K562 (cell line): ENCODE results near the gene RFX7. TPM values are rescaled to one million over a fixed set of nuclear protein-coding genes. Genes with fewer than 3 reads are reported as not detected.

Source experiments
- ATAC-seq: fragments of 200-7000 bp; cut with Tn5 transposase; 3 replicates; pipeline ENCODE4 v1.9.1; 2020; ENCODE audit warnings: moderate library complexity
- BruUV-seq: library from RNA; stranded (reverse); fragments of 400-500 nt; replicated peaks from 2 replicates; lab custom pipeline; 2021; lab: Mats Ljungman, UMichigan
- CTCF ChIA-PET: fragments of 300-600 bp; formaldehyde crosslinking; extraction: SDS; loops from one replicate; lab custom pipeline; 2021; ENCODE audit warnings: low intra/inter-chr PET ratio; lab: Yijun Ruan, JAX
- POLR2A ChIA-PET: fragments of 300-600, 350-650 bp; sonication (Branson Sonifier 250); formaldehyde crosslinking; extraction: SDS; loops from one replicate; lab custom pipeline; 2021; ENCODE audit warnings: antibody characterized with exemption, inconsistent platforms; lab: Yijun Ruan, JAX
- DNase-seq, 4 experiments: peaks; one replicate each; pipeline versions ENCODE4 v3.0.0 to v3.0.0-alpha.2; 2011 to 2018; ENCODE audit warnings: low spot score in 3 of 4, mixed read lengths in 3 of 4; ENCODE audit errors: extremely low read depth in 1 of 4
- FAIRE-seq: peaks from 2 replicates; lab custom pipeline; 2011; peaks lifted over from hg19 to GRCh38; lab: Jason Lieb, UNC
- H2AFZ ChIP-seq: 2 replicates; pipeline ENCODE4 v1.6.0; 2011; ENCODE audit warnings: low read depth, low read length, control low read depth, inconsistent platforms
- H3K27ac ChIP-seq: fragments of 200-600 bp; 3 replicates; pipeline ENCODE4 v1.8.0; 2011; ENCODE audit warnings: low read depth, mild to moderate bottlenecking, control low read depth, inconsistent platforms, low read length, moderate library complexity, mixed read lengths; ENCODE audit errors: extremely low read depth
- H3K27me3 ChIP-seq, 2 experiments: fragments of 300-600 bp in 1 of 2; 2 replicates in 1 of 2; 3 replicates in 1 of 2; pipeline versions ENCODE4 v1.6.0 to v1.8.0; 2011; ENCODE audit warnings: inconsistent platforms in 2 of 2, low read length in 2 of 2, mild to moderate bottlenecking in 1 of 2, mixed read lengths in 1 of 2, moderate library complexity in 1 of 2; ENCODE audit not compliant: control insufficient read depth in 2 of 2, insufficient read depth in 2 of 2
- H3K36me3 ChIP-seq: fragments of 300-600 bp; 3 replicates; pipeline ENCODE4 v1.8.0; 2011; ENCODE audit warnings: mild to moderate bottlenecking, low read length, inconsistent platforms; ENCODE audit not compliant: control insufficient read depth, insufficient read depth
- H3K4me1 ChIP-seq, 2 experiments: fragments of 200-600 bp in 1 of 2; replicated peaks in 1 of 2; 2 replicates in 1 of 2; 3 replicates in 1 of 2; pipeline versions ENCODE4 v1.5.1 to v1.8.0; 2011; ENCODE audit warnings: inconsistent platforms in 2 of 2, low read length in 2 of 2, mild to moderate bottlenecking in 1 of 2, mixed read lengths in 1 of 2, moderate library complexity in 1 of 2; ENCODE audit not compliant: control insufficient read depth in 2 of 2, insufficient read depth in 2 of 2
- H3K4me2 ChIP-seq: 2 replicates; pipeline ENCODE4 v1.6.1; 2011; ENCODE audit warnings: low read length, control low read depth, inconsistent platforms, mixed read lengths; ENCODE audit not compliant: insufficient read depth
- H3K4me3 ChIP-seq: fragments of 200-600 bp; sonication (generic), shearing (Covaris generic); 2 replicates; pipeline ENCODE4 v1.5.1; 2016; ENCODE audit warnings: control low read depth, inconsistent platforms
- H3K79me2 ChIP-seq: fragments of 200-600 bp; 3 replicates; pipeline ENCODE4 v1.8.0; 2011; ENCODE audit warnings: low read length, inconsistent platforms; ENCODE audit not compliant: control insufficient read depth, insufficient read depth
- H3K9ac ChIP-seq, 2 experiments: 2 replicates each; pipeline versions ENCODE4 v1.6.0 to v1.6.1; 2011; ENCODE audit warnings: low read depth in 2 of 2, low read length in 2 of 2, control low read depth in 1 of 2, inconsistent platforms in 1 of 2, mild to moderate bottlenecking in 1 of 2, mixed read lengths in 1 of 2; ENCODE audit not compliant: insufficient read depth in 1 of 2
- H3K9me1 ChIP-seq: one replicate; pipeline ENCODE4 v1.6.0; 2011; ENCODE audit warnings: inconsistent platforms, mild to moderate bottlenecking, low read length, moderate library complexity; ENCODE audit not compliant: control insufficient read depth, insufficient read depth
- H3K9me3 ChIP-seq: replicated peaks from 2 replicates; pipeline ENCODE4 v1.5.1; 2011; ENCODE audit warnings: low read depth, low read length, inconsistent platforms; ENCODE audit not compliant: control insufficient read depth, insufficient read depth
- H4K20me1 ChIP-seq: replicated peaks from 2 replicates; pipeline ENCODE4 v1.6.1; 2011; ENCODE audit warnings: low read length, inconsistent platforms, mixed read lengths; ENCODE audit not compliant: control insufficient read depth, insufficient read depth
- ARID1B ChIP-seq: fragments of 450-650 bp; IDR thresholded peaks from 2 replicates; pipeline ENCODE4 v1.6.1; 2016; ENCODE audit warnings: antibody characterized with exemption, mild to moderate bottlenecking, inconsistent platforms
- ATF4 ChIP-seq: fragments of 450-650 bp; formaldehyde crosslinking; IDR thresholded peaks from 2 replicates; pipeline ENCODE4 v1.4.0; 2022; ENCODE audit warnings: mild to moderate bottlenecking, moderate library complexity
- BCL6 ChIP-seq: fragments of 250-450 bp; sonication (Bioruptor Pico); IDR thresholded peaks from 2 replicates; pipeline ENCODE4 v1.4.0; 2020
- BCOR ChIP-seq: fragments of 450-650 bp; IDR thresholded peaks from 2 replicates; pipeline ENCODE4 v1.6.1; 2016
- CBX2 ChIP-seq: fragments of 200-600 bp; sonication (generic); IDR thresholded peaks from one replicate; pipeline ENCODE4 v1.6.1; 2012; ENCODE audit warnings: mild to moderate bottlenecking, low read length, inconsistent platforms; ENCODE audit not compliant: insufficient read depth, poor library complexity, severe bottlenecking
- CCNT2 ChIP-seq: IDR thresholded peaks from 2 replicates; pipeline ENCODE4 v1.6.1; 2011; ENCODE audit warnings: borderline replicate concordance, low read depth, mild to moderate bottlenecking, moderate library complexity, mixed read lengths, low read length; ENCODE audit not compliant: insufficient read length; ENCODE audit errors: extremely low read depth
- CHCHD3 ChIP-seq: fragments of 250-450 bp; sonication (Bioruptor Pico); IDR thresholded peaks from 2 replicates; pipeline ENCODE4 v2.1.2; 2022; ENCODE audit warnings: mild to moderate bottlenecking
- HNRNPL ChIP-seq: fragments of 200-400 bp; formaldehyde crosslinking; IDR thresholded peaks from 2 replicates; pipeline ENCODE4 v1.6.1; 2017; ENCODE audit warnings: low read depth, mild to moderate bottlenecking, low read length
- MYNN ChIP-seq, 2 experiments: sonication (generic); formaldehyde crosslinking in 1 of 2; IDR thresholded peaks; 2 replicates each; pipeline versions ENCODE4 v1.5.0 to v1.6.1; 2016 to 2020; ENCODE audit warnings: antibody characterized with exemption in 1 of 2, missing genetic modification reagents in 1 of 2
- NELFE ChIP-seq: IDR thresholded peaks from 2 replicates; pipeline ENCODE4 v1.6.1; 2011; ENCODE audit warnings: mild to moderate bottlenecking; ENCODE audit not compliant: insufficient read depth, insufficient read length
- SAP30 ChIP-seq: fragments of 200-600 bp; sonication (generic); IDR thresholded peaks from 2 replicates; pipeline ENCODE4 v1.6.1; 2012; ENCODE audit warnings: borderline replicate concordance, low read depth, mild to moderate bottlenecking, moderate library complexity, low read length, control low read depth, inconsistent platforms; ENCODE audit not compliant: insufficient read depth, poor library complexity, severe bottlenecking
- SMAD2 ChIP-seq: fragments of 150-350 bp; IDR thresholded peaks from 2 replicates; pipeline ENCODE4 v1.6.1; 2014; ENCODE audit warnings: low read depth, mild to moderate bottlenecking, low read length
- SRSF3 ChIP-seq: fragments of 200-400 bp; formaldehyde crosslinking; IDR thresholded peaks from 2 replicates; pipeline ENCODE4 v1.6.1; 2016; ENCODE audit warnings: mild to moderate bottlenecking, low read length, moderate library complexity; ENCODE audit not compliant: insufficient read depth
- ZNF212 ChIP-seq: fragments of 450-650 bp; formaldehyde crosslinking; IDR thresholded peaks from 2 replicates; pipeline ENCODE4 v1.4.0; 2020; ENCODE audit warnings: mild to moderate bottlenecking
- ZNF699 ChIP-seq: fragments of 250-450 bp; sonication (Bioruptor Pico); IDR thresholded peaks from 2 replicates; pipeline ENCODE4 v1.8.0; 2021; ENCODE audit warnings: mild to moderate bottlenecking, moderate library complexity; ENCODE audit not compliant: insufficient replicate concordance
- ZNF75A ChIP-seq: fragments of 450-650 bp; formaldehyde crosslinking; IDR thresholded peaks from 2 replicates; pipeline ENCODE4 v1.4.0; 2020; ENCODE audit warnings: mild to moderate bottlenecking
- ZNF79 ChIP-seq: fragments of 250-450 bp; sonication (Bioruptor Pico); IDR thresholded peaks from 2 replicates; pipeline ENCODE4 v1.4.0; 2020; ENCODE audit warnings: low read depth, mild to moderate bottlenecking, moderate library complexity
- WGBS: fragments of 100-300 bp; shearing (Covaris generic); methylation state at CpG from one replicate; pipeline ENCODE4 v1.1.6; 2016; ENCODE audit warnings: low coverage, mixed read lengths; ENCODE audit not compliant: insufficient coverage; ENCODE audit errors: missing lambda C conversion rate; 5-methylcytosine and 5-hydroxymethylcytosine counted together
- in situ Hi-C: fragments of 300-500 bp; cut with MboI; formaldehyde crosslinking; loops from 4 replicates; pipeline ENCODE4 v1.15.0; 2018; ENCODE audit warnings: inconsistent platforms, mixed read lengths
- intact Hi-C: fragments of 100-400 bp; cut with micrococcal nuclease; formaldehyde crosslinking; loops from 2 replicates; pipeline ENCODE4 v1.14.2; 2022
- polyA plus RNA-seq, 8 experiments: library from polyadenylated mRNA; depleted of rRNA in 4 of 8; stranded (reverse) in 5 of 8; unstranded in 3 of 8; fragments of >200 nt; fragmentation: Nextera tagmentation in 2 of 8; fragmentation: Illumina TruSeq in 1 of 8; extraction: Ambion mirVana in 2 of 8; extraction: Trizol in 1 of 8; gene quantifications; 2 replicates each; pipeline versions ENCODE4 v1.2.1 to v1.2.3, GENCODE V29; 2011 to 2014; ENCODE audit warnings: inconsistent platforms in 1 of 8, missing spikeins in 1 of 8
- total RNA-seq, 7 experiments: library from RNA; depleted of rRNA in 6 of 7; stranded (reverse); fragments of >200 nt in 6 of 7; fragmentation: Illumina TruSeq in 2 of 7; extraction: Trizol in 2 of 7; gene quantifications; 2 replicates each; pipeline versions ENCODE4 v1.2.1 to v1.2.3, GENCODE V29; 2011 to 2021; ENCODE audit warnings: low replicate concordance in 1 of 7

RFX7 gene
- total and polyA plus RNA-seq, 9 of the 15 experiments (the other 6 are each of a cell fraction or from before 2014, with no cell fraction given) = 2.4 to 17.9 (median 6.3) TPM

DNA sequence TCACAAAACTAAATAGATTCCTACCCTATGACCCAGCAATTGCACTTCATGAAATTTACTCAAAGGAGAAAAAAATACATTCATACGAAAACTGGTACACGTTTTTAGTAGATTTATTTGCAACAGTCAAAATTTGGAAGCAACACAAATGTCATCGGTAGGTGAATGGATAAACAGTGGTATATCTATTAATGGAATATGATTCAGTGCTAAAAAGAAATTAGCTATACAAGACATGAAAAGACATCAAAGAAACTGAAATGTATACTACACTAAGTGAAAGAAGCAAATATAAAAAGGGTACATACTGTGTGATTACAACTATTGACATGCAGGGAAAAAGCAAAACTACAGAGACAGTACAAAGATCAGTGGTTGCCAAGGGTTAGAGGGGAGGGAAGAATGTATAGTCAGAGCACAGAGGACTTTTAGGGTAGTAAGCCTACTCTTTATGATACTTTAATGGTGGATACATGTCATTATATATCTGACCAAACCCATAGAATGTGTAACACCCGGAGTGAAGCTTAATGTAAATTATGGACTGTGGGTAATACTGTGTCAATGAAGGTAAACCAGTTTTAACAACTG lies 31.6 kb downstream of the RFX7 start:
- no peak for DNase-seq
- H3K4me1 ChIP-seq = no peaks in the 10 kb centered on the region; a peak in 1 of 5 replicates
- H3K4me3 ChIP-seq = no peak overlapping the region
- H3K4me2 ChIP-seq = no peak overlapping the region
- CTCF ChIA-PET = no interaction called here
- no TSS peak for BruUV-seq
- FAIRE-seq = no peak
- in situ Hi-C loops (no loop called here), intact Hi-C loops (no loop called here)
- H3K27ac ChIP-seq = no peak overlapping the region
- POLR2A ChIA-PET = interaction anchor here (1.0 kb wide), 1 partner anchor 8 kb away, joined by 4 read pairs; no protein-coding TSS in a partner anchor
- no peaks in the 10 kb centered on the region for H3K27me3 ChIP-seq
- no peak overlapping the region for H3K9ac ChIP-seq
- peaks cover 70% of the 10 kb centered on the region for H3K79me2 ChIP-seq
- H3K9me1 ChIP-seq = no peaks in the 10 kb centered on the region
- no peak overlapping the region for H2AFZ ChIP-seq
- no peak for ATAC-seq
- H4K20me1 ChIP-seq = no peaks in the 10 kb centered on the region
- TF ChIP-seq ZNF212 (CRISPR knock-in tag) = no peak
- TF ChIP-seq ZNF79 = no peak
- no peak for TF ChIP-seq ZNF699 (CRISPR knock-in tag)
- TF ChIP-seq CBX2 = no peak
- TF ChIP-seq SRSF3 = no peak
- TF ChIP-seq HNRNPL = no peak
- no peak for TF ChIP-seq SAP30
- no peak for TF ChIP-seq NELFE
- TF ChIP-seq CCNT2 = no peak
- no peak for TF ChIP-seq ATF4 (CRISPR knock-in tag)
- TF ChIP-seq BCL6 (CRISPR knock-in tag) = no peak
- TF ChIP-seq CHCHD3 (CRISPR knock-in tag) = no peak
- TF ChIP-seq BCOR = no peak
- TF ChIP-seq ARID1B = no peak
- TF ChIP-seq MYNN (IDR thresholded peaks at IDR 0.05) = no peak
- no peak for TF ChIP-seq MYNN (CRISPR knock-in tag; IDR thresholded peaks at IDR 0.05)
- TF ChIP-seq SMAD2 = no peak
- no peak for TF ChIP-seq ZNF75A (CRISPR knock-in tag)
- TF ChIP-seq, all 486 proteins: peak for 0
- WGBS = 90% methylated on average over 4 of the region's 4 CpGs
- 0 out of 3 replicates have a peak, but pooled peaks cover 6% of the 10 kb centered on the region for H3K36me3 ChIP-seq
- no peaks in the 10 kb centered on the region for H3K9me3 ChIP-seq
